Kidney (tissue), 14 donors: ENCODE data around the gene DNAH17. TPM values are rescaled to one million over a fixed set of nuclear protein-coding genes. Genes with fewer than 3 reads are reported as not detected.
A peak's percentile ranks its signal among the peaks of the same experiment; 100 is the strongest.

ENCODE experiments used
- DNase-seq, 5 donors: peaks; one replicate each; pipeline ENCODE4 v3.0.0-alpha.2; 2013 to 2020
- FAIRE-seq: peaks from 2 replicates; lab custom pipeline; 2012; peaks lifted over from hg19 to GRCh38; lab: Jason Lieb, UNC
- H3K27ac ChIP-seq, 2 donors: one replicate each; pipeline ENCODE4 v1.7.0; 2013; ENCODE audit warnings: low read depth in 2 of 2, low read length in 2 of 2, inconsistent platforms in 1 of 2
- H3K27me3 ChIP-seq: one replicate; pipeline ENCODE4 v1.7.1; 2013; ENCODE audit warnings: low read length, inconsistent platforms; ENCODE audit not compliant: control insufficient read depth, insufficient read depth
- H3K36me3 ChIP-seq, 3 donors: one replicate each; pipeline versions ENCODE4 v1.7.0 to v1.7.1; 2013; ENCODE audit warnings: low read length in 3 of 3, control low read depth in 1 of 3, inconsistent platforms in 1 of 3; ENCODE audit not compliant: insufficient read depth in 3 of 3, control insufficient read depth in 2 of 3
- H3K4me1 ChIP-seq, 3 donors: one replicate each; pipeline versions ENCODE4 v1.7.0 to v1.7.1; 2013; ENCODE audit warnings: low read length in 3 of 3, inconsistent platforms in 1 of 3, low read depth in 1 of 3; ENCODE audit not compliant: control insufficient read depth in 2 of 3, insufficient read depth in 2 of 3
- H3K4me3 ChIP-seq, 3 donors: one replicate each; pipeline versions ENCODE4 v1.7.0 to v1.8.1; 2013; ENCODE audit warnings: low read length in 3 of 3, control low read depth in 1 of 3, inconsistent platforms in 1 of 3
- H3K9ac ChIP-seq, 3 donors: one replicate each; pipeline versions ENCODE4 v1.7.0 to v1.7.1; 2013; ENCODE audit warnings: low read length in 3 of 3, control low read depth in 1 of 3, inconsistent platforms in 1 of 3
- H3K9me3 ChIP-seq, 3 donors: one replicate each; pipeline versions ENCODE4 v1.7.0 to v1.7.1; 2013; ENCODE audit warnings: low read length in 3 of 3, control low read depth in 1 of 3, inconsistent platforms in 1 of 3; ENCODE audit not compliant: control insufficient read depth in 2 of 3, insufficient read depth in 1 of 3
- intact Hi-C: fragments of 100-400 bp; cut with DNase I; formaldehyde crosslinking; loops from one replicate; pipeline ENCODE4 v1.11.1; 2022
- polyA plus RNA-seq: library from polyadenylated mRNA; stranded (reverse); fragments of 350-450 nt; fragmentation: Illumina TruSeq; extraction: RNeasy Lipid Tissue Mini Kit (QIAGEN cat#74804); gene quantifications from one replicate; pipeline ENCODE4 v1.2.3, GENCODE V29; 2014; ENCODE audit warnings: low read depth, low replicate concordance; ENCODE audit not compliant: insufficient read depth
- total RNA-seq: library from RNA; stranded (reverse); fragmentation: NEBNext Ultra II Directional; extraction: Animal tissue kit (Norgen Biotek cat#: 25700); gene quantifications from one replicate; pipeline ENCODE4 v1.2.1, GENCODE V29; 2021
- TF ChIP-seq, protein P1 (sequence below): IDR thresholded peaks from 3 replicates; pipeline ENCODE4 v1.5.1; 2012; ENCODE audit warnings: mild to moderate bottlenecking, moderate library complexity, borderline replicate concordance; ENCODE audit not compliant: insufficient read depth; ENCODE audit errors: extremely low read depth
- donor health status: control.
- donor health status: control.
- donor health status: control.
- donor health status: control.
- donor health status: control.
- donor health status: DM: yes; HTN: yes; CAD: no.
- donor health status: Normal renal cell carcinoma (clear cell type).

The DNAH17 gene
- total and polyA plus RNA-seq, 2 donors from 2014 or later, result 0.09 to 0.17 TPM

DNA sequence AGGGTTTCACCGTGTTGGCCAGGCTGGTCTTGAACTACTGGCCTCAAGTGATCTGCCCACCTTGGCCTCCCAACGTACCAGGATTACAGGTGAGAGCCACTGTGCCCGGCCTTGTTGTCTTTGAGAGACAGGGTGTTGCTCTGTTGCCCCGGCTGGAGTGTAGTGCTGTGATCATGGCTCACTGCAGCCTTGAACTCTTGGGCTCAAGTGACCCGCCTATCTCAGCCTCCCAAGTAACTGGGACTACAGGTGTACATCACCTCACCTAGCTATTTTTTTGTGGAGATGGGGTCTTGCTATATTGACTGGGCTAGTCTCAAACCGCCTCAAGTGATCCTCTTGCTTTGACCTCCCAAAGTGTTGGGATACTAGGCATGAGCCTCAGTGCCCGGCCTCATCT is 130.4 kb downstream of the DNAH17 start:
- Histone ChIP-seq H3K9me3 (no peaks in the 10 kb centered on the region), H3K9ac (no peak overlapping the region)

DNA sequence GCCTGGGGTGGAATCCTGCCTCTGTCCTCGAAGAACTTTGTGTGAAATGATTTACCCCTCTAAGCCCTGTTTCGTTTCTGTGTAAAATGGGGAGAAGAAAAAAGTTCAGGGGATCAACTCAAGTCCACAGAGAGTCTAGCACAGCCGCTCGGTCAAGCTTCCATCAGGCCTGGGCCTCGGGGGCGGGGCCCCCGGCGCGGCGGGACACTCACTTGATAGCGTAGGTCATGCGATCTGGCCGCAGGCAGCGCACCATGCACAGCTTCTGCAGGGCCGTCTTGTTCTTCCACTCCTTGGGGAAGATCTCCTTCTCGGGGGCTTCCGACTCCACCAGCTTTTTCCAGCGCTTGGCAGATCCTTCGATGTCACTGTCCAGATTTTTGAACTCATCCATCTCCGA is 132.8 kb downstream of the DNAH17 start:
- FAIRE-seq, result no peak

More for the DNA sequence above, 130.4 kb downstream of the DNAH17 start:
- no peaks in the 10 kb centered on the region for H3K27me3 ChIP-seq
- H3K36me3 ChIP-seq, result no peaks in the 10 kb centered on the region
- H3K4me1 ChIP-seq, result peaks cover 0 to 2% (median 0%) of the 10 kb centered on the region in 3 donors
- no peak overlapping the region for H3K27ac ChIP-seq
- intact Hi-C loops, result no loop called here
- no peak overlapping the region for H3K4me3 ChIP-seq
- TF ChIP-seq, protein P1, sequence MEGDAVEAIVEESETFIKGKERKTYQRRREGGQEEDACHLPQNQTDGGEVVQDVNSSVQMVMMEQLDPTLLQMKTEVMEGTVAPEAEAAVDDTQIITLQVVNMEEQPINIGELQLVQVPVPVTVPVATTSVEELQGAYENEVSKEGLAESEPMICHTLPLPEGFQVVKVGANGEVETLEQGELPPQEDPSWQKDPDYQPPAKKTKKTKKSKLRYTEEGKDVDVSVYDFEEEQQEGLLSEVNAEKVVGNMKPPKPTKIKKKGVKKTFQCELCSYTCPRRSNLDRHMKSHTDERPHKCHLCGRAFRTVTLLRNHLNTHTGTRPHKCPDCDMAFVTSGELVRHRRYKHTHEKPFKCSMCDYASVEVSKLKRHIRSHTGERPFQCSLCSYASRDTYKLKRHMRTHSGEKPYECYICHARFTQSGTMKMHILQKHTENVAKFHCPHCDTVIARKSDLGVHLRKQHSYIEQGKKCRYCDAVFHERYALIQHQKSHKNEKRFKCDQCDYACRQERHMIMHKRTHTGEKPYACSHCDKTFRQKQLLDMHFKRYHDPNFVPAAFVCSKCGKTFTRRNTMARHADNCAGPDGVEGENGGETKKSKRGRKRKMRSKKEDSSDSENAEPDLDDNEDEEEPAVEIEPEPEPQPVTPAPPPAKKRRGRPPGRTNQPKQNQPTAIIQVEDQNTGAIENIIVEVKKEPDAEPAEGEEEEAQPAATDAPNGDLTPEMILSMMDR, result no peak
- DNase-seq, result no peak
- FAIRE-seq, result no peak

DNA sequence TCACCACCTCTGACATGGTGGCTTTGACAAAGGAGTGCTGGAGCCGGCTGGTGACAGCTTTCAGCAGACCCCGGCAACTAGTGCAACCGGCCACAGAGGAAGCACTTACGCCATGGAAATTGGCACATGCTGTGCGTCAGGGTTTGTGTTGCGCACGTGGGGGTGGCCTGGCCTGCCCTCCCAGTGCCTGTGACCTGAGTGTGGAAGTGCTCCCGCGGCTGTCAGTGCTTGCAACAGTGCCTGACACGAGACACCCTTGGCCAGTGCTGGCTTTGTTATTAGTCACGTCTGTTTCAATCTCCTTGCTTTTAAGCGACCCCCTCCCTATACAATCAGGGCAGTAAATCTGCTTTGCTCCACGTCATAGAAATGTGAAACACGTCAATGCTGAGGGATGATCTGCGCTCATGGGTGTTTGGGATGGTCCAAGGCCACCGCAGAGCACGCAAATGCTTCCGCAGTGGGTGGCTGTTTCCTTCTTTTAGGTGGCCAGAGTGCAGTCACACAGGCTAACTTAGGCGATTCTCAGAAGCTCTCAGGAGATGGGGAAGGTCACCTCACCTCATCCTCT is 134.5 kb downstream of the DNAH17 start:
- FAIRE-seq, result no peak
- Histone ChIP-seq H3K4me3 (no peak overlapping the region), H3K9ac (no peak overlapping the region), H3K27ac (no peak overlapping the region), H3K4me1 (peaks cover 0 to 2% (median 0%) of the 10 kb centered on the region in 3 donors), H3K36me3 (no peaks in the 10 kb centered on the region), H3K9me3 (no peaks in the 10 kb centered on the region), H3K27me3 (no peaks in the 10 kb centered on the region)
- TF ChIP-seq, protein P1, result no peak
- peak in 3 of 5 donors; percentile 23 to 89 (median 48) for DNase-seq
- intact Hi-C loops, result no loop called here

More for the DNA sequence above, 132.8 kb downstream of the DNAH17 start:
- no peaks in the 10 kb centered on the region for H3K27me3 ChIP-seq
- H3K9me3 ChIP-seq, result no peaks in the 10 kb centered on the region
- peaks cover 0 to 2% (median 0%) of the 10 kb centered on the region in 3 donors for H3K4me1 ChIP-seq
- H3K36me3 ChIP-seq, result no peaks in the 10 kb centered on the region
- intact Hi-C loops, result no loop called here
- no peak overlapping the region for H3K4me3 ChIP-seq
- no peak for DNase-seq
- H3K9ac ChIP-seq, result no peak overlapping the region
- TF ChIP-seq, protein P1, result no peak
- H3K27ac ChIP-seq, result no peak overlapping the region
